Osteoblast (primary cell): ENCODE measurements around the gene LAMA4. TPM values are rescaled to one million over a fixed set of nuclear protein-coding genes. Genes with fewer than 3 reads are reported as not detected.

Experiments used
- DNase-seq: peaks from one replicate; pipeline ENCODE4 v3.0.0; 2011; ENCODE audit warnings: low spot score, mixed read lengths; ENCODE audit not compliant: insufficient read length; ENCODE audit errors: missing footprints
- H2AFZ ChIP-seq: 2 replicates; pipeline ENCODE4 v1.6.0; 2011; ENCODE audit warnings: mild to moderate bottlenecking, low read length
- H3K27ac ChIP-seq: 2 replicates; pipeline ENCODE4 v1.5.1; 2011; ENCODE audit warnings: mild to moderate bottlenecking, low read depth, low read length, moderate library complexity
- H3K27me3 ChIP-seq: 2 replicates; pipeline ENCODE4 v1.6.0; 2012; ENCODE audit warnings: mild to moderate bottlenecking, control low read depth, inconsistent platforms, low read length, moderate library complexity; ENCODE audit not compliant: insufficient read depth
- H3K36me3 ChIP-seq: 2 replicates; pipeline ENCODE4 v1.5.1; 2011; ENCODE audit warnings: mild to moderate bottlenecking, low read length, control low read depth, moderate library complexity; ENCODE audit not compliant: insufficient read depth
- H3K4me1 ChIP-seq: 2 replicates; pipeline ENCODE4 v1.5.1; 2011; ENCODE audit warnings: mild to moderate bottlenecking, low read length, control low read depth, moderate library complexity; ENCODE audit not compliant: insufficient read depth
- H3K4me2 ChIP-seq: 2 replicates; pipeline ENCODE4 v1.6.0; 2011; ENCODE audit warnings: mild to moderate bottlenecking, low read length; ENCODE audit not compliant: insufficient read depth
- H3K4me3 ChIP-seq: fragments of 200-600 bp; sonication (generic); 3 replicates; pipeline ENCODE4 v1.5.1; 2012; ENCODE audit warnings: mild to moderate bottlenecking, low read length, inconsistent platforms; ENCODE audit not compliant: insufficient read depth
- H3K79me2 ChIP-seq: 2 replicates; pipeline ENCODE4 v1.6.0; 2012; ENCODE audit warnings: mild to moderate bottlenecking, low read length, control low read depth, inconsistent platforms; ENCODE audit not compliant: insufficient read depth
- H3K9me3 ChIP-seq: 2 replicates; pipeline ENCODE4 v1.5.1; 2011; ENCODE audit warnings: low read depth, low read length, control low read depth
- H4K20me1 ChIP-seq: 2 replicates; pipeline ENCODE4 v1.6.0; 2012; ENCODE audit warnings: mild to moderate bottlenecking, low read length, control low read depth; ENCODE audit not compliant: insufficient read depth
- CTCF ChIP-seq: IDR thresholded peaks from 2 replicates; pipeline ENCODE4 v1.5.1; 2011; ENCODE audit warnings: mild to moderate bottlenecking, low read depth, low read length, moderate library complexity; ENCODE audit errors: extremely low read depth
- total RNA-seq: library from RNA; depleted of rRNA; stranded (reverse); fragments of >200 nt; gene quantifications from 2 replicates; pipeline ENCODE4 v1.2.3, GENCODE V29; 2012

Gene LAMA4
- total RNA-seq, 1 donor = 260 TPM

GRCh38 chr6:112122756-112123155 lies 131.6 kb downstream of the LAMA4 start:
- H4K20me1 ChIP-seq = no peaks in the 10 kb centered on the region
- TF ChIP-seq CTCF = no peak
- no peak overlapping the region for H3K4me3 ChIP-seq
- DNase-seq = no peak
- H3K79me2 ChIP-seq = no peaks in the 10 kb centered on the region
- H3K4me1 ChIP-seq = no peaks in the 10 kb centered on the region
- H3K27ac ChIP-seq = no peak overlapping the region
- H3K4me2 ChIP-seq = no peak overlapping the region
- no peaks in the 10 kb centered on the region for H3K9me3 ChIP-seq
- no peaks in the 10 kb centered on the region for H3K27me3 ChIP-seq
- H3K36me3 ChIP-seq = peaks cover 97% of the 10 kb centered on the region
- H2AFZ ChIP-seq = no peak overlapping the region

- H3K27me3 ChIP-seq = no peaks in the 10 kb centered on the region
- H4K20me1 ChIP-seq = no peaks in the 10 kb centered on the region
- no peak overlapping the region for H2AFZ ChIP-seq
- no peak overlapping the region for H3K4me3 ChIP-seq
- no peaks in the 10 kb centered on the region for H3K4me1 ChIP-seq
- no peaks in the 10 kb centered on the region for H3K9me3 ChIP-seq
- H3K36me3 ChIP-seq = peaks cover 100% of the 10 kb centered on the region
- H3K27ac ChIP-seq = peak overlapping the region; percentile 18
- H3K4me2 ChIP-seq = no peak overlapping the region
- no peak for DNase-seq
- TF ChIP-seq CTCF = no peak
- H3K79me2 ChIP-seq = no peaks in the 10 kb centered on the region
Observed at GRCh38 chr6:112118034-112118433, 136.3 kb downstream of the LAMA4 start.

- Histone ChIP-seq H3K27me3 (no peaks in the 10 kb centered on the region), H3K9me3 (no peaks in the 10 kb centered on the region), H2AFZ (no peak overlapping the region), H3K4me2 (no peak overlapping the region), H3K27ac (peak overlapping the region; percentile 18), H3K4me3 (no peak overlapping the region), H3K4me1 (no peaks in the 10 kb centered on the region), H3K79me2 (no peaks in the 10 kb centered on the region), H3K36me3 (peaks cover 100% of the 10 kb centered on the region), H4K20me1 (no peaks in the 10 kb centered on the region)
- no peak for TF ChIP-seq CTCF
- DNase-seq = peak; percentile 27
Observed at GRCh38 chr6:112117554-112117953, 136.8 kb downstream of the LAMA4 start.

DNA sequence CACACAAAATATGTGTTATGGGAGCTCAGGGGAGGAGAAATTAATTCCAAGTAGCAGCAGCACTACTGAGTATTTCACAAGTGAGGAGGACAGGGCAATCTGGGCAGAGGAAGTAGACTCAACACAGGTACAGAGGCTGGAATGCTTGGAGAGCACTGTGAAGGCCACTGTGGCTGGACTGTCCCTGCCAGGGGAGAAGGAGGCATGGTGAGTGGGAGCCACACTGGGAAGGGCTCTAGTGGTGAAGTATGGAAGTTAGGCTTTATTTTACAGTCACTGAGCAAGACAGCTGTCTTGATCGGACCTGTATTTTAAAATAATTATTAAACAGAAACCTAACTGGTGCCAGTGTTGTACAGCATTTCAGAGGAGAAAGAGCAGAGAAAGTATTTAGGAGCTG lies 138.1 kb downstream of the LAMA4 start:
- H3K4me3 ChIP-seq = no peak overlapping the region
- H3K27ac ChIP-seq = no peak overlapping the region
- H3K4me2 ChIP-seq = no peak overlapping the region
- no peaks in the 10 kb centered on the region for H4K20me1 ChIP-seq
- no peak overlapping the region for H2AFZ ChIP-seq
- H3K4me1 ChIP-seq = no peaks in the 10 kb centered on the region
- H3K36me3 ChIP-seq = peaks cover 100% of the 10 kb centered on the region
- no peak for DNase-seq
- H3K79me2 ChIP-seq = no peaks in the 10 kb centered on the region
- H3K27me3 ChIP-seq = no peaks in the 10 kb centered on the region
- no peak for TF ChIP-seq CTCF
- no peaks in the 10 kb centered on the region for H3K9me3 ChIP-seq
